T-cell (primary cell): ENCODE results near the gene TMEM256. TPM values are rescaled to one million over a fixed set of nuclear protein-coding genes. Genes with fewer than 3 reads are reported as not detected.
"Not testable (repeated sequence)": the region's sequence is repeated elsewhere in the genome, so short reads cannot be mapped to it uniquely, and the experiment has no call there.

ENCODE experiments used
- ATAC-seq, 4 experiments: fragments of 200-7000 bp in 3 of 4; fragments of 150-1000 bp in 1 of 4; cut with Tn5 transposase; replicated peaks in 1 of 4; 1 replicate in 3 of 4; 2 replicates in 1 of 4; pipeline ENCODE4 v1.10.0; 2021; ENCODE audit warnings: moderate library complexity in 3 of 4, mild to moderate bottlenecking in 2 of 4, moderate number of reproducible peaks in 1 of 4
- CTCF ChIA-PET, 2 donors: fragments of 300-600 bp; sonication (Branson Sonifier 250); formaldehyde crosslinking; loops; one replicate each; lab custom pipeline; 2022; ENCODE audit warnings: antibody characterized with exemption in 2 of 2; lab: Charles Lee
- POLR2A ChIA-PET, 2 donors: fragments of 300-600 bp; sonication (Branson Sonifier 250); formaldehyde crosslinking; loops; one replicate each; lab custom pipeline; 2022; ENCODE audit warnings: antibody characterized with exemption in 2 of 2; lab: Charles Lee
- DNase-seq, 35 experiments: peaks; one replicate each; pipeline versions ENCODE4 v3.0.0 to v3.0.0-alpha.2; 2013 to 2023
- H3K27ac ChIP-seq: one replicate; pipeline ENCODE4 v1.5.1; 2013; ENCODE audit warnings: low read length
- H3K27me3 ChIP-seq, 2 experiments: replicated peaks in 1 of 2; 1 replicate in 1 of 2; 2 replicates in 1 of 2; pipeline versions ENCODE4 v1.6.1 to v1.7.0; 2013; ENCODE audit warnings: low read length in 1 of 2, mixed read lengths in 1 of 2; ENCODE audit not compliant: control insufficient read depth in 2 of 2, insufficient read depth in 2 of 2; ENCODE audit errors: extremely low read depth in 1 of 2
- H3K36me3 ChIP-seq, 2 donors: 1 replicate in 1 of 2; 2 replicates in 1 of 2; pipeline versions ENCODE4 v1.6.1 to v1.7.0; 2013; ENCODE audit warnings: low read length in 1 of 2; ENCODE audit not compliant: control insufficient read depth in 2 of 2, insufficient read depth in 1 of 2; ENCODE audit errors: extremely low read depth in 1 of 2
- H3K4me1 ChIP-seq, 2 experiments: 1 replicate in 1 of 2; 2 replicates in 1 of 2; pipeline versions ENCODE4 v1.6.1 to v1.7.0; 2013; ENCODE audit warnings: low read length in 2 of 2, mixed read lengths in 1 of 2; ENCODE audit not compliant: insufficient read depth in 2 of 2, control insufficient read depth in 1 of 2; ENCODE audit errors: extremely low read depth in 1 of 2
- H3K4me3 ChIP-seq, 2 donors: 1 replicate in 1 of 2; 2 replicates in 1 of 2; pipeline versions ENCODE4 v1.5.1 to v1.7.0; 2013; ENCODE audit warnings: mild to moderate bottlenecking in 2 of 2, low read length in 1 of 2, moderate library complexity in 1 of 2; ENCODE audit not compliant: control insufficient read depth in 1 of 2; ENCODE audit errors: extremely low read depth in 1 of 2
- H3K9me3 ChIP-seq: 2 replicates; pipeline ENCODE4 v1.7.0; 2013
- H3K27ac Mint-ChIP-seq, 2 donors: one replicate each; pipeline ENCODE4 v1.8.0; 2020 to 2021; ENCODE audit warnings: mild to moderate bottlenecking in 2 of 2, mixed read lengths in 2 of 2
- H3K27me3 Mint-ChIP-seq, 2 donors: one replicate each; pipeline ENCODE4 v1.8.0; 2021 to 2022; ENCODE audit warnings: mixed read lengths in 2 of 2
- H3K36me3 Mint-ChIP-seq: one replicate; pipeline ENCODE4 v1.8.0; 2021; ENCODE audit warnings: mixed read lengths
- H3K4me1 Mint-ChIP-seq, 3 donors: one replicate each; pipeline ENCODE4 v1.8.0; 2020 to 2022; ENCODE audit warnings: mixed read lengths in 3 of 3, mild to moderate bottlenecking in 1 of 3
- H3K4me3 Mint-ChIP-seq, 3 donors: one replicate each; pipeline ENCODE4 v1.8.0; 2020 to 2022; ENCODE audit warnings: mild to moderate bottlenecking in 3 of 3, mixed read lengths in 3 of 3, moderate library complexity in 3 of 3
- H3K9me3 Mint-ChIP-seq, 3 donors: one replicate each; pipeline ENCODE4 v1.8.0; 2020 to 2022; ENCODE audit warnings: mixed read lengths in 3 of 3
- WGBS: methylation state at CpG from one replicate; pipeline ENCODE4 v1.1.5; 2013; ENCODE audit warnings: missing lambda C conversion rate; ENCODE audit not compliant: insufficient coverage; 5-methylcytosine and 5-hydroxymethylcytosine counted together
- total RNA-seq, 35 experiments: library from RNA in 6 of 35; stranded (reverse) in 6 of 35; fragments of 120-200 nt in 1 of 35; gene quantifications; one replicate each; pipeline versions ENCODE4 v1.2.1 to v1.2.4 and lab custom pipeline; 2013 to 2026

The TMEM256 gene
- total RNA-seq, 5 donors from 2014 or later (not counting 1 experiment from before 2014, with no cell fraction given), result 28.7 to 48.9 (median 45.6) TPM

DNA sequence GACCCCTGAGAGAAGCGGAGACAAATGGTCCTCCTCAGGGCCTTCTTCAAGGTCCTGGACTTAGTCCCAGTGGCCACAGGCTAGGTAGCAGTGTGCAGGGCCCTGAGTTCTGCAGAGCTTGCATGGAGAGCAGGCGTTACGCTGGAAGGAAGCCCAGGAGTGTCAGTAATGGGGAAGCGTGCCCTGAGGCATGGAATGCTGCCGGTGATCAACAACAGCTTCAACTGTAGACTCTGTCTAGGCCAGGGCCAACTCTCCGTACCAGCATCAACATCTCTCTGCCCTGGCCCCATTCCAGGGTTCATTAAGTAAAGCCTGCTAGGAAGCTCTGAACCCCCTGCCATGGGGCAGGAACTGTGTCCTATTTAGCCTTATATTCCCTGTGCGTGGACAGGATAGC is 23.6 kb downstream of the TMEM256 start:
- Mint-ChIP-seq H3K4me3 (no peak overlapping the region), H3K27ac (no peak overlapping the region), H3K4me1 (peaks cover 13 to 21% (median 17%) of the 10 kb centered on the region in 3 donors), H3K9me3 (peaks cover 0 to 5% (median 4%) of the 10 kb centered on the region in 3 donors), H3K36me3 (peaks cover 3% of the 10 kb centered on the region), H3K27me3 (peaks cover 30 to 34% of the 10 kb centered on the region in 2 donors)
- H3K4me3 ChIP-seq, result no peak overlapping the region
- no peaks in the 10 kb centered on the region for H3K36me3 ChIP-seq
- ATAC-seq (no peak), DNase-seq (no peak)
- H3K9me3 ChIP-seq, result no peaks in the 10 kb centered on the region
- CTCF ChIA-PET, result interaction anchor here in 1 of 2 donors (0.6 kb wide), 1 partner anchor 13 kb away, joined by 3 read pairs; no protein-coding TSS in a partner anchor
- H3K4me1 ChIP-seq, result peaks cover 0 to 24% of the 10 kb centered on the region in 2 experiments
- peaks cover 3 to 52% of the 10 kb centered on the region in 2 experiments for H3K27me3 ChIP-seq
- POLR2A ChIA-PET, result no interaction called here
- H3K27ac ChIP-seq, result no peak overlapping the region
- 88% methylated on average over 6 of the region's 7 CpGs for WGBS

DNA sequence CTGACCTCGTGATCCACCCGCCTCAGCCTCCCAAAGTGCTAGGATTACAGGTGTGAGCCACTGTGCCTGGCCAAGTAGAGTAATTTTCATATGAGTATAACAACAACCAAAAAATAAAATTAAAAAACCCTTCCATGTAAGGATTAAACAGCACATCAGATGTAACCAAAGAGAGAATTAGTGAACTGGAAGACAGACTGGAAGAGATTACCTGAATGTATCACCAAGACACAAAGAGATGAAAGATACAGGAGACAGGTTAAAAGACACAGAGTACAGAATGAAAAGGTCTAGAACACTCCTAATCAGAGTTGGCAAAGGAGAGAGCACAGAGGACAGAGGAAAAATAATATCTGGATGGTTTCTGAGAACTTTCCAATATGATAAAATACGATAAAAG is 24.8 kb downstream of the TMEM256 start:
- Mint-ChIP-seq H3K36me3 (peaks cover 3% of the 10 kb centered on the region), H3K9me3 (peaks cover 0 to 5% (median 4%) of the 10 kb centered on the region in 3 donors), H3K4me1 (peaks cover 7 to 17% (median 9%) of the 10 kb centered on the region in 3 donors), H3K4me3 (no peak overlapping the region), H3K27me3 (peaks cover 33 to 38% of the 10 kb centered on the region in 2 donors), H3K27ac (no peak overlapping the region)
- WGBS, result no CpG with 5 or more reads among the region's 3 CpGs
- DNase-seq, result no peak
- H3K36me3 ChIP-seq, result no peaks in the 10 kb centered on the region
- H3K9me3 ChIP-seq, result no peaks in the 10 kb centered on the region
- H3K4me1 ChIP-seq, result peaks cover 0 to 15% of the 10 kb centered on the region in 2 experiments
- ChIA-PET POLR2A (no interaction called here), CTCF (interaction anchor here in 1 of 2 donors (0.7 kb wide), 1 partner anchor 57 kb away, joined by 3 read pairs; no protein-coding TSS in a partner anchor)
- no peak for ATAC-seq
- no peak overlapping the region for H3K27ac ChIP-seq
- H3K4me3 ChIP-seq, result no peak overlapping the region
- peaks cover 3 to 52% of the 10 kb centered on the region in 2 experiments for H3K27me3 ChIP-seq

DNA sequence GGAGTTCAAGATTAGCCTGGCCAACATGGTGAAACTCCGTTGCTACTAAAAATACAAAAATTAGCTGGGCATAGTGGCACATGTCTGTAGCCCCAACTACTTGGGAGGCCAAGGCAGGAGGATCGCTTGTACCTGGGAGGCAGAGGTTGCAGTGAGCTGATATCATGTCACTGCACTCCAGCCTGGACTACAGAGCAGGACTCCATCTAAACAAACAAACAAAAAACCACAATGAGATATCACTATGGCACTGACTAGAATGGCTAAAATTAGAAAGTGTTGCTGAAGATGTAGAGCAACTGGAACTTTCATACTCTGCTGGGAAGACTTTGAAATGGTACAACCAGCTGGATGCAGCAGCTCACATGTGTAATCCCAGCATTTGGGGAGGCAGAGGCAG is 29.5 kb downstream of the TMEM256 start:
- H3K27me3 Mint-ChIP-seq, result peaks cover 8 to 14% of the 10 kb centered on the region in 2 donors
- no peak overlapping the region for H3K4me3 Mint-ChIP-seq
- peaks cover 0 to 4% (median 4%) of the 10 kb centered on the region in 3 donors for H3K9me3 Mint-ChIP-seq
- POLR2A ChIA-PET, result interaction anchor here (0.6 kb wide), 2 partner anchors 12 to 24 kb away, joined by 3 to 4 read pairs; no protein-coding TSS in a partner anchor
- H3K27ac Mint-ChIP-seq, result no peak overlapping the region
- H3K27ac ChIP-seq, result no peak overlapping the region
- peaks cover 3% of the 10 kb centered on the region for H3K36me3 Mint-ChIP-seq
- peaks cover 0 to 27% of the 10 kb centered on the region in 2 experiments for H3K27me3 ChIP-seq
- H3K9me3 ChIP-seq, result no peaks in the 10 kb centered on the region
- ATAC-seq (no peak), DNase-seq (no peak)
- CTCF ChIA-PET, result interaction anchor here in 1 of 2 donors (0.6 to 1.0 kb wide), 2 partner anchors 12 to 26 kb away, joined by 3 to 4 read pairs; no protein-coding TSS in a partner anchor
- no peaks in the 10 kb centered on the region for H3K4me1 ChIP-seq
- H3K4me3 ChIP-seq, result no peak overlapping the region
- WGBS, result 71% methylated on average over 1 of the region's 2 CpGs
- no peaks in the 10 kb centered on the region for H3K36me3 ChIP-seq
- no peaks in the 10 kb centered on the region for H3K4me1 Mint-ChIP-seq

DNA sequence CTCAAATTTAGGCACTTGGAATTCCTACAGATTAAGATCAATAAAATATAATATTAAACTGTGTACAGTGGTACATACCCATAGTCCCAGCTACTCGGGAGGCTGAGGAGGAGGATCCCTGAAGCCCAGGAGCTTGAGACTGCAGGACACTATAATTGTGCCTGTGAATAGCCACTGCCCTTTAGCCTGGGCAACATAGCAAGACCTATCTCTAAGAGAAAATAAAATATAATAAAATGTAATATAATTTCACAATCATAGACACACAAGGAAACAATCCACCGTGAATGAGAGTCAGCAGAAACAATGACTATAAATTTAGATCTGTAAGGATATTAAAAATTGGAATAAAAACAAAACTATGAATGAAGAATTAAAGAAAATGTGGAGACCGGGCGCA is 33.0 kb downstream of the TMEM256 start:
- Mint-ChIP-seq H3K27ac (no peak overlapping the region), H3K36me3 (no peaks in the 10 kb centered on the region), H3K4me1 (no peaks in the 10 kb centered on the region), H3K4me3 (no peak overlapping the region), H3K9me3 (no peaks in the 10 kb centered on the region), H3K27me3 (peaks cover 3 to 8% of the 10 kb centered on the region in 2 donors)
- POLR2A ChIA-PET, result no interaction called here
- Histone ChIP-seq H3K27ac (no peak overlapping the region), H3K4me1 (no peaks in the 10 kb centered on the region), H3K27me3 (peaks cover 0 to 22% of the 10 kb centered on the region in 2 experiments), H3K36me3 (no peaks in the 10 kb centered on the region), H3K4me3 (no peak overlapping the region), H3K9me3 (no peaks in the 10 kb centered on the region)
- no peak for ATAC-seq
- no peak for DNase-seq
- CTCF ChIA-PET, result no interaction called here
- no CpG with 5 or more reads among the region's 4 CpGs for WGBS

DNA sequence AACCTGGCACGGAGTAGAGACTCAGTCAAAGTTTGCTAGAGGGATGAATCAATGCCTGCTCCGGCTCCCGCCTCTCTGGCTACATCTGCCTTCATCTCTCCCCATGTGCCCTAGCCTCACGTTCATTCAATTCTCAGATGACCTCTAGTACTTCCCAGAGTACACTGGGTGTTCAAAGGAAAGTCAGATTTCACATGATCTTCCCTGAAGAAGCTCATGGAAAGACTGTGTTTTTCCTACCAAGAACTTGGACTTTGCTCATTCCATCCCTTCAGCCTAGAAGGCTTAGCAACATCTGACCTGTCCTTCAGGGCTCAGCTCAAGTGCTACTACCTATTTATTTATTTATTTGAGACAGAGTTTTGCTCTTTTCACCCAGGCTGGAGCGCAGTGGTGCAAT is 34.1 kb downstream of the TMEM256 start:
- CTCF ChIA-PET, result interaction anchor here in 1 of 2 donors (0.6 to 0.8 kb wide), 2 partner anchors 66 to 191 kb away, joined by 3 read pairs; no protein-coding TSS in a partner anchor
- Histone ChIP-seq H3K9me3 (no peaks in the 10 kb centered on the region), H3K27me3 (peaks cover 0 to 20% of the 10 kb centered on the region in 2 experiments), H3K4me1 (no peaks in the 10 kb centered on the region), H3K36me3 (no peaks in the 10 kb centered on the region), H3K27ac (no peak overlapping the region), H3K4me3 (no peak overlapping the region)
- DNase-seq (no peak), ATAC-seq (no peak)
- Mint-ChIP-seq H3K4me1 (no peaks in the 10 kb centered on the region), H3K9me3 (no peaks in the 10 kb centered on the region), H3K4me3 (no peak overlapping the region), H3K36me3 (no peaks in the 10 kb centered on the region), H3K27me3 (peaks cover 3 to 8% of the 10 kb centered on the region in 2 donors), H3K27ac (no peak overlapping the region)
- POLR2A ChIA-PET, result interaction anchor here in 1 of 2 donors (0.7 kb wide), 1 partner anchor 33 kb away, joined by 4 read pairs; the partner anchor contains the start of gene ACAP1
- WGBS, result 83% methylated on average over 3 of the region's 5 CpGs

DNA sequence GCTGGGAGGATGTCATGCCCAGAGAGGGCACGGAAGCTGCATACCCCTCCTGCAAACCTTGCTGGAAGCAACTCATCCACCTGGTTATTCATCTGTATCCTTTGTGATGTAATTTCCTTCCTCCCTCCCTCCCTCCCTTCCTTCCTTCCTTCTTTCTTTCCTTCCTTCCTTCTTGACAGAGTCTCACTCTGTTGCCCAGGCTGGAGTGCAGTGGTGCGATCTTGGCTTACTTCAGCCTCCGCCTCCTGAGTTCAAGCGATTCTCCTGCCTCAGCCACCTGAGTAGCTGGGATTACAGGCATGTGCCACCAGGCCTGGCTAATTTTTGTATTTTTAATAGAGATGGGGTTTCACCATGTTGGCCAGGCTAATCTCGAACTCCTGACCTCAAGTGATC is 35.3 kb downstream of the TMEM256 start:
- H3K27ac ChIP-seq, H3K4me1 Mint-ChIP-seq, ATAC-seq, H3K27ac Mint-ChIP-seq, H3K36me3 Mint-ChIP-seq, H3K4me3 ChIP-seq, H3K9me3 Mint-ChIP-seq, H3K4me3 Mint-ChIP-seq, DNase-seq, H3K4me1 ChIP-seq, H3K9me3 ChIP-seq, POLR2A ChIA-PET, H3K27me3 Mint-ChIP-seq, H3K36me3 ChIP-seq: not testable (repeated sequence)
- H3K27me3 ChIP-seq, result peaks cover 0 to 20% of the 10 kb centered on the region in 2 experiments
- WGBS, result 84% methylated on average over 3 of the region's 5 CpGs
- CTCF ChIA-PET, result interaction anchor here in 1 of 2 donors (0.6 to 1.0 kb wide), 2 partner anchors 8 to 57 kb away, joined by 3 read pairs; partner anchors contain the start of gene SPEM2
